Astrocyte (in vitro differentiated cells and primary cell): ENCODE measurements around the gene C6orf89.

Experiments
- EZH2 ChIP-seq: IDR thresholded peaks from 2 replicates; pipeline ENCODE4 v1.6.1; 2012; ENCODE audit warnings: mild to moderate bottlenecking, low read length, inconsistent platforms; ENCODE audit not compliant: insufficient read depth
- TF ChIP-seq, protein P1 (sequence below): IDR thresholded peaks from 2 replicates; pipeline ENCODE4 v1.5.1; 2011; ENCODE audit warnings: low read depth, mild to moderate bottlenecking, inconsistent platforms, low read length, moderate library complexity; ENCODE audit not compliant: insufficient read depth

DNA sequence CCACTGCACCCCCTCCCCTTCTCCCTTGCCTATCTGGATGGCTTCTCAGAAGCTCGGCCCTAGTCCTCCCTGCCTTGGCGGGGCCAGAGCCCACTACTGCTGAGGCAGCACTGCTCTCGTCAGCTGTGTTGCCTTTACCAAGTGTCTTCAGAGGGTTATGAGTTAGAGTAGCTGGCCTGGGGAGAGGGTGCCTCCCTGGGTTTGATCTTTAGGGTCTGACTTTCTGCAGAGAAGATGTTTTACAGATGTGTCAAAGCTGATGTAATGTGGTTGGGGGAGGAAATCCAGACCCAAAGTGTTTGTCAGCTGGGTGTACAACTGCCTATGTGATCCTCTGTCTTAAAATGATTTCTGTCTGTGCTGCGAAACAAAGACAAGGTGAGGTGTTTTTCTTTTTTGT is 38.4 kb downstream of the C6orf89 start:
- TF ChIP-seq, protein P1, sequence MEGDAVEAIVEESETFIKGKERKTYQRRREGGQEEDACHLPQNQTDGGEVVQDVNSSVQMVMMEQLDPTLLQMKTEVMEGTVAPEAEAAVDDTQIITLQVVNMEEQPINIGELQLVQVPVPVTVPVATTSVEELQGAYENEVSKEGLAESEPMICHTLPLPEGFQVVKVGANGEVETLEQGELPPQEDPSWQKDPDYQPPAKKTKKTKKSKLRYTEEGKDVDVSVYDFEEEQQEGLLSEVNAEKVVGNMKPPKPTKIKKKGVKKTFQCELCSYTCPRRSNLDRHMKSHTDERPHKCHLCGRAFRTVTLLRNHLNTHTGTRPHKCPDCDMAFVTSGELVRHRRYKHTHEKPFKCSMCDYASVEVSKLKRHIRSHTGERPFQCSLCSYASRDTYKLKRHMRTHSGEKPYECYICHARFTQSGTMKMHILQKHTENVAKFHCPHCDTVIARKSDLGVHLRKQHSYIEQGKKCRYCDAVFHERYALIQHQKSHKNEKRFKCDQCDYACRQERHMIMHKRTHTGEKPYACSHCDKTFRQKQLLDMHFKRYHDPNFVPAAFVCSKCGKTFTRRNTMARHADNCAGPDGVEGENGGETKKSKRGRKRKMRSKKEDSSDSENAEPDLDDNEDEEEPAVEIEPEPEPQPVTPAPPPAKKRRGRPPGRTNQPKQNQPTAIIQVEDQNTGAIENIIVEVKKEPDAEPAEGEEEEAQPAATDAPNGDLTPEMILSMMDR = no peak
- TF ChIP-seq EZH2 = no peak
